GM21737 (cell line): ENCODE data around the gene LUZP1.

ENCODE experiments used
- ATAC-seq: cut with Tn5 transposase; IDR thresholded peaks from one replicate; pipeline ENCODE4 v1.9.1; 2021; ENCODE audit warnings: mild to moderate bottlenecking, moderate library complexity; ENCODE audit not compliant: unreplicated experiment

The LUZP1 gene

DNA sequence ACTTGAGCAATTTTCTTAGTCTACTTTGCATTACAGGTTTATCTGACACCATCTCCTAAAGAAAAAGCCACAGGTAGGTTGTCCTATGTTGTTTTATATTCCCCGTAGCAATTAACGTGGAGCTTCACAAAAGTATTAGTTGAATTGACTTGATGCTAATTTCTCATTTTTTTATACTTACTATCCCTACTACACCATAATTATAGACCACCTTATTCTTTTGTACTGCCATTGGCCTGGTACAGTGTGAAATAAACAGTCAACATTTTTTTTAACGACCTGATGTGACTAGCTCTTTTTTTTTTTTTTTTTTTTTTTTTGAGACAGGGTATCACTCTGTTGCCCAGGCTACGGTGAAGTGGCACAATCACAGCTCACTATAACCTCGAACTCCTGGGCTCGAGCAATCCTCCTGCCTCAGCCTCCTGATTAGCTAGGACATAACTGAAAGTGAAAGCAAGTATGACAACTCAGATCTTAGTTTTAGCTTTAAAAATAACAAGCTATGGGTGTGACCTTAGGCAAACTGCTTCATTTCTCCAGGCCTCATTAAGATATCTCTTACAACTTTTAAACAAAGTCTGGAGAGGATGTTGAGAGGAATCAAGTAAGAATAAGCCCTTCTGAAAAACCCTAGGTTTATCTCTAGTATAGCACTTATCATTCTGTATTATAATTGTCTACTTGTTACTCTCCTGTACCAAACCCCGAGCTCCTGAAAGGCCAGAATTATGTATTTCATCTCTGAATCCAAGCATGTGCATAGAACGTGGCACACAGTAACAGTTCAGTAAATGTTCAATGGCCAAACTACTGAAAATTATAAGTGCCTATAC is 49.5 kb downstream of the LUZP1 start:
- ATAC-seq, result no peak

GRCh38 chr1:23118407-23118806 is 50.2 kb downstream of the LUZP1 start:
- ATAC-seq, result no peak

- no peak for ATAC-seq
Measured at GRCh38 chr1:23116921-23117699, 51.5 kb downstream of the LUZP1 start.

- no peak for ATAC-seq
Measured at GRCh38 chr1:23116216-23116836, 52.3 kb downstream of the LUZP1 start.

DNA sequence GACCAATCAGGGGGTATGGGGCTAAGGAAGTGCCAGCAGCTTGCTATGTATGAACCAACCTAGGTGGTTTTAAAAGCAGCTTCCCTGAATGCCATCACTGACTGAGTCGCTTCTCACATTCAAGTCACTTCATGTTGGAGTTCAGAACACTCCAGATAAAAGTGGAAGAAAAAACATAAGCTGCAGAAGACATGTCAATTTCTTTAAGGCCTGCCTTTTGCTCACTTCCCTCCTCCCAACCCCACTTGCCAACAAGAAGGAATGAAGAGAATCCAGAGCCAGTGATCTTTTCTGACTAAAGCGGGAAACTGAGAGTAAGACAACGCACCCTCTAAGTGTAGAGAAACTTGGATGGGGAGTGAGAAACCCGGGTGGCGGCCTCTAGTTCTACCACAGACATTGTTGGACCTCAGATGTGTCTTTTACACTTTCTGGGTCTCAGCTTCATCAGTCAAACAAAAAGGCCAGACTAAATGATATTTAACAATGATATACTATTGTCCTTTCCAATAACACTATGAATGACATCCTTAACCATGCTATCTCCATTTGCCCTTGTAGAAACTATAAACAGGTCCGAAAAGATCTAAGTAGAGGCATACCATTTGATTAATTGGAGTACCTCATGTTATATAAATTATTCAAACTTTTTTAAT is 54.1 kb downstream of the LUZP1 start:
- peak; percentile 30 for ATAC-seq

DNA sequence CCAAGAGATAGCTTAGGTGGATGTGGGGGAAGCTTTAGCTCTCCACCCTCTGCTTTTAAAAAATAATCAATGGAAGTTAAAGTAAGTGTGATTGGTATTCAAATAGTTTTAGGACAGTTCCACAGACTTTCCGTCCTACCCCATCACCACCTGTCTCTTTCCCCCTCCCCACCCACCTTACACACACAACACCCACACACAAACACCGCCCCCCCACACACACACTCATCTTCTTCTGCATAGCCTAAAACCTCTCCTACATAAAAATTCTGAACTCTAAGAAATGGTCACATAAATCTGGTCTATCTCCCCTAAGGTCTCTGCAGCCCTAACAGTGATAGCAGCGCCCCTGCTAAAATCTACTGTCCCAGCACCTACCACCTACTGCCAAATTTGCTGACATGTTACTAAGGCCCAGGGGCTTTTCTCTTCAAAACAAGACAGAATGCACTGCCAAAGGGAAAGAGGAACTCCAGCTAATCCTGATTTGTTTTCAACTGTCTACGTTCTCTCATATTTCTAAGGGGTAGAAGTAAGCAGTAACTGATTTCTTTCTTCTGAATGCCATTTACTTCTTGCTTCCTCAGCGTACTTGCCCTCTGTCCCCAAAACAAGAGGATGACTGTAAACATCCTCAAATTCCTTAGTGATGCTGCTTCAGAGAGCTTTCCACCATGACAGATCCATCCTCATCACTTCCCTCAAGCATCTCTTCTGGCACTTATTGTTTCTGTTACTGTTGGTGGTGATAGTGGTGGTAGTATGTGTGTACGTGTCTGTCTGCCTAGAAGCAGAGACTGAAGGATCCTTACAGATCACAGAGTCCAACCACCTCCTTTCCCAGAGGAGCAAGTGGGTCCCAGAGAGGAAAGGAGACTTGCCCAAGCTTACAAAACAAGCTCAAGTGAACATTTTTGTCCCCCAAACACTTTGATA is 56.8 kb downstream of the LUZP1 start:
- no peak for ATAC-seq

DNA sequence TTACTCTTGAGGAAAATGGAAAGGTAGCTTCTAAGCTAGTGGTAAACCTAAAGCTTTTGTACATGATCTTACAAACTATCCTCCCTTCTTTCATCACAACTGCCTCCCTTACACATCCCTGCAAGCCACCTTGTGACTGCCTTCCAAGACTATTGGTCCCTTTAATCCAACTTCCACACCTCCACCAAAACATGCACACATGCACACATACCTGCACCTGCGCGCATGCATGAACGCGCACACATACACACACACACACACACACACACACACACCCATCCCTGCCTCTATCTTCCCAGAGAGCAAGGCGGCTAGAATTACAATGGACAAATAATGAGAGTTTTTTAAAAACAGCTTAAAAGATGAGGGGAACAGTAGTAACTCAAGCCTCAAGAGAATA is 58.3 kb downstream of the LUZP1 start:
- ATAC-seq, result no peak

GRCh38 chr1:23108918-23109533 is 59.6 kb downstream of the LUZP1 start:
- ATAC-seq, result no peak

DNA sequence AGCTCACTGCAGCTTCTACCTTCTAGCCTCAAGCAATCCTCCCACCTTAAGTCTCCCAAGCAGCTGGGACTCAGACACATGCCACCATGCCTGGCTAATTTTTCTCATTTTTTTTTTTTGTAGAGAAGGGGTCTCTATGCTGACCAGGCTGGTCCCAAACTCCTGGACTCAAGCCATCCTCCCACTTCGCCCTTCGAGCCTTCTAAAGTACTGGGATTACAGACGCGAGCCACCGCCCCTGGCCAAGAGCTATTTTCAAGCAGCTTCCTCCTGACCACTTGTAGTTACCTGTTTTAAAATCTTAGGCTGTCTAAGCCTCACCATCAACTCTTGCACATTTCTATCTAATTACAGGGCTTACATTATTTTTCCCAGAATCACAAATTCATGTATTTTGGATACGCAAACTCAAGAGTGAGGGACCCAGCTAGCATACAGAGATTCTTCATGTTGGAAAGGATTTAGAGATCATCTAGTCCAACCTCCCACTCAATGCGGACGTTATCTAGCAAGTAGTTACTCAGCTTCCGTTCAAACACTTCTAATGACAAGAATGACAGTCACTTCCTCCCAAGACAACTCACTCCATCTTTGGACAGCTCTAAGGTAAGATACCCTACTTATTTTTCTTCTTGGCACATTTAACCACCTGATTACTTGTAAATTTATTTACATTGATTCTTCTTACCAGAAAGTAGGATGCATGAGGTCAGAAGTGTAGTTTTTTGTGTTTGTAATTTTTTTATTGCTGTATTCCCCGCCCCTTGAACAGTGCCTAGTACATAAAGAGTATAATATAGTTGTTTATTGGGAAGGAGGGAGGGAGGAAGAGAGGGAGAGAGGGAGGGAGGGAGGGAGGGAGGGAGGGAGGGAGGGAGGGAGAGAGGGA is 65.4 kb downstream of the LUZP1 start:
- no peak for ATAC-seq

GRCh38 chr1:23102289-23102688 is 66.4 kb downstream of the LUZP1 start:
- no peak for ATAC-seq

GRCh38 chr1:23101887-23102286 is 66.8 kb downstream of the LUZP1 start:
- ATAC-seq, result no peak

GRCh38 chr1:23101101-23101827 is 67.4 kb downstream of the LUZP1 start:
- no peak for ATAC-seq

GRCh38 chr1:23100074-23100748 is 68.4 kb downstream of the LUZP1 start:
- no peak for ATAC-seq

DNA sequence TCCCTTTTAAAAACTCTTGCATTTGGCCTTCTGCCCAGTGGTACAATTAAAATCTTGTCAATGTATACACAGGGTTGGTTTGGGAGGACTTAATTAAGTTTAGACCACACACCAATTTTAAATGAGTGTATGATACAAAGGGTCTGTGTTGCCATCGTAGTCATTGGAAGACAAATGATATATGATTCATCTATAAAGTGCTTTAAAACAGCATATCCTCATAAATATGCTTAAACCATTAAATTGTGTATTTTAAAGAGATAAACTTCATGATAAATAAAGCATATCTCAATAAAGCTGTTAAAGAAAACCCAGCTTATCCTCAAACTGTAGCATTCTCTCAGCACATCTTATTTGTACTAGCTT is 69.5 kb downstream of the LUZP1 start:
- ATAC-seq, result no peak

DNA sequence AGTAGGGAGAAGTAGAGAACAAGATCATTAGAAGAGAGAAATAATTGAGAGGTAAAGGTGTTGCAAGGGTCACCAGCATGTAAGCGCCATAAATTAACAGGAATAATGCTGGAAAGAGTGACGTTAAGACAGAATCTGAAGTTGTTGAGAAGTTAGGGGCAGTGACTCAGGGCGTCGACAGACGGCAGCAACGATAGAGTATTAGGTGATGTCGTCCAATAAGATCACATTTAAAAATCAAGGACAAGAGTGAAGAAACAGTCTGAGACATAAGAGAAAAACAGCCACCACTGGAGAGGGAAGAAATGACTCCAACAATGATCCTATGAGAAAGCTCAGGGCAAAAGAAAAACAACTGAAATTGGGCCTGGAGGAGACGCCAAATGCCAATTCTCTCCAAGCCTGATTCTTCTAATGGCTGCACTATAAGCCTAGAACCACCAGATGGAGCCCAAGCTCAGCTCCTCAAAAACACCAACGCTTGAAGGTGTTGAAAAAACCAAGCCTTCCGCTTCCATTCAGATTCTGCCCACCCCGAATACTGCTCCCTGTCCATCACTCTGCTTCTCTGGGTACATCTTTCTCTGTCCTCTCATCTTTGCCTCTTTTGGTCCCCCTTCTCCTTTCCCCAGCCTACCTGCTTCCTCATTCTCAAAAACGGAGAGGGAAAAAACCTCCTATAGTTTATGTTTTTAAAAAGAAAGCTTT is 70.0 kb downstream of the LUZP1 start:
- no peak for ATAC-seq

- ATAC-seq, result no peak
Measured at GRCh38 chr1:23097316-23097715, 71.3 kb downstream of the LUZP1 start.

- ATAC-seq, result no peak
Measured at GRCh38 chr1:23092447-23092846, 76.2 kb downstream of the LUZP1 start.
